Activated naive CD4-positive, alpha-beta T cell treated with anti-CD3 and anti-CD28 coated beads, Interleukin-2, amount 50 U/mL, for 24 hours (primary cell): ENCODE results near the gene BIN2.
"Not testable (repeated sequence)": the region's sequence is repeated elsewhere in the genome, so short reads cannot be mapped to it uniquely, and the experiment has no call there.

ENCODE experiments used
- H3K27ac Mint-ChIP-seq: one replicate; pipeline ENCODE4 v1.8.0; 2021; ENCODE audit warnings: mild to moderate bottlenecking, mixed read lengths
- H3K27me3 Mint-ChIP-seq: one replicate; pipeline ENCODE4 v1.8.0; 2021; ENCODE audit warnings: mixed read lengths
- H3K36me3 Mint-ChIP-seq: one replicate; pipeline ENCODE4 v1.8.0; 2021; ENCODE audit warnings: mixed read lengths
- H3K4me1 Mint-ChIP-seq: one replicate; pipeline ENCODE4 v1.8.0; 2021; ENCODE audit warnings: mixed read lengths
- H3K4me3 Mint-ChIP-seq: one replicate; pipeline ENCODE4 v1.8.0; 2021; ENCODE audit warnings: mild to moderate bottlenecking, mixed read lengths
- H3K9me3 Mint-ChIP-seq: one replicate; pipeline ENCODE4 v1.8.0; 2021; ENCODE audit warnings: mixed read lengths

The BIN2 gene

DNA sequence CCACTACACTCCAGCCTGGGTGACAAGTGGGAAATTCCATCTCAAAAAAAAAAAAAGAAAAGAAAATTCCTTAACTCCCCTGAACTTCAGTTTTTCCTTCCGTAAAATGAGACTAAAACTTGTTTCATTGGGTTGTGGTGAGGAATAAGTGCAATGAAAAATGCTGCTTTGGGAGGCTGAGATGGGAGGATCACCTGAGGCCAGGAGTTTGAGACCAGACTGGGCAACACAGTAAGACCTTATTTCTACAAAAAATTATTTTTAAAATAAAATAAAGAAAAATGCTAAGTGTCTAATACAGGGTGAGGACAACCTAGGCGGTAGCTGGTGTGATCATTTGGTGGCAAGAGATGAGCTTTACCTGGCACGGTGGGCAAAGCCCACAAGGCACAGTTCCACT is 60.6 kb downstream of the BIN2 start:
- Mint-ChIP-seq H3K27me3 (no peaks in the 10 kb centered on the region), H3K4me3 (no peak overlapping the region), H3K27ac (no peak overlapping the region), H3K36me3 (peaks cover 4% of the 10 kb centered on the region), H3K4me1 (peaks cover 19% of the 10 kb centered on the region), H3K9me3 (no peaks in the 10 kb centered on the region)

DNA sequence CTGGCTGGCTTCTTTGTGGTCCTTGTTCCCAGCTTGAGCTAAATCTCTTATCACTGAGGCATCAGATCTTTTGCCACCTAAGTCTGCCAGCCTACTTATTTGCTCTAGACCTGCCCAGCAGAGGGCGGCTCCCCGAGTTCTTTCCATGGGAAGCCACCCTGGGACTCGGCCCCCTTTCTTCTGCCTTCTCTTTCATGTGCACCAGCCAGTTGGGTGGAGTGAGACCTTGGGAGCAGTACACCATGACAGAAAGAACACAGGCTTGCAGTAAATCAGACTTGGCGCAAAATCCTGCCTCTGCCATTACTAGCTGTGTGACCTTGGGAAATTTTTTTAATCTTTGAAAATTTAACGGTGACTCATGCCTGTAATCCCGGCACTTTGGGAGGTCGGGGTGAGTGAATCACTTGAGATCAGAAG is 61.2 kb downstream of the BIN2 start:
- Mint-ChIP-seq H3K27me3 (no peaks in the 10 kb centered on the region), H3K27ac (no peak overlapping the region), H3K36me3 (peaks cover 4% of the 10 kb centered on the region), H3K4me1 (peaks cover 19% of the 10 kb centered on the region), H3K9me3 (no peaks in the 10 kb centered on the region), H3K4me3 (no peak overlapping the region)

DNA sequence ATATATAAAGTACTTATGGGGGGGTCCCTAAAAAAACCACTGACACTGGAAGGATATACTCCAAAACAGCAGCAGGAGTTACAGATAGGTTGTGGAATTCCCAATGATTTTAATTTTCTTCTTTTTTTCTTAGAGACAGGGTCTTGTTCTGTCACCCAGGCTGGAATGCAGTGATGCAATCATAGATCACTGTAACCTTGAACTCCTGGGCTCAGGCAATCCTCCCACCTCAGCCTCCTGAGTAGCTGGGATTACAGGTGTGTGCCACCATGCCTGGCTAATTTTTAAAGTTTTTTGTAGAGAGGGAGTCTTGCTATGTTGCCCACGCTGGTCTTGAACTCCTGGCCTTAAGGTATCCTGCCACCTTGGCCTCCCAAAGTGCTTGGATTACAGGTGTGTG is 64.4 kb downstream of the BIN2 start:
- H3K36me3 Mint-ChIP-seq, H3K4me3 Mint-ChIP-seq, H3K27me3 Mint-ChIP-seq, H3K9me3 Mint-ChIP-seq, H3K27ac Mint-ChIP-seq: not testable (repeated sequence)
- H3K4me1 Mint-ChIP-seq: peaks cover 13% of the 10 kb centered on the region

DNA sequence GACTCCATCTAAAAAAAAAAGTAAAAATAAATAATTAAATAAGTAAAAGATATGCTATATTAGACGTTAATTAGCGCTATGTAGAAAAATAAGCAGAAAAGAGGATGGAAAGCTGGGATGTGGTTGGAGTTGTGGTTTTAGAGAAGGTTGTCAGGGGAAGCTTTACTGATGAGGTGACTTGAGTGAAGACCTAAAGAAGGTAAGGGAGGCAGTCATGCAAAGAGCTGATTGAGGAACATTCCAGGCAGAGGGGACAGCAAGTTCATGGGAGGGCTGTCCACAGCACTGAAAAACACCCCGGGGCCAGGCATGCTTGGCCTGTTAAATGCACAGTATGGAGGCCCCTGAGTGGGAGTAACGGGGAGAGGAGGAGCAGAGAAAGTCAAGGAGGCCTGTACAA is 69.4 kb downstream of the BIN2 start:
- H3K36me3 Mint-ChIP-seq: peaks cover 2% of the 10 kb centered on the region
- no peaks in the 10 kb centered on the region for H3K27me3 Mint-ChIP-seq
- H3K9me3 Mint-ChIP-seq: no peaks in the 10 kb centered on the region
- H3K27ac Mint-ChIP-seq: no peak overlapping the region
- peaks cover 10% of the 10 kb centered on the region for H3K4me1 Mint-ChIP-seq
- H3K4me3 Mint-ChIP-seq: no peak overlapping the region

DNA sequence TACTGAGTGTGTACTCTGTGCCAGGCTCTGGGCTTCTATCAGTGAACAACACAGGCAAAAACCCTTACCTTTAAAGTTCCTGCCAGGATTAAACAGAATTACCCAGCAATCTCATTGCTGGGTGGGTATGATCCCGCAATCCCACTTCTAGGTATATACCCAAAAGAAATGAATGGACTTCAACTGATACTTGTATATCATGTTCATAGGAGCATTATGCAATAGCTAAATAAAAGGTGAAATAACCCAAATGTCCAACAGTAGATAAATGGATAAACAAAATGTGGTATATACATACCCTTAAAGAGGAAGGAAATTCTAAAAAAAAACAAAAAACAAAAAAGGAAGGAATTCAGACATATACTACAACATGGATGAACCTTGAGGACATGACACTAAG is 70.7 kb downstream of the BIN2 start:
- H3K27me3 Mint-ChIP-seq: no peaks in the 10 kb centered on the region
- no peak overlapping the region for H3K4me3 Mint-ChIP-seq
- no peaks in the 10 kb centered on the region for H3K9me3 Mint-ChIP-seq
- peaks cover 3% of the 10 kb centered on the region for H3K36me3 Mint-ChIP-seq
- H3K27ac Mint-ChIP-seq: no peak overlapping the region
- H3K4me1 Mint-ChIP-seq: peaks cover 13% of the 10 kb centered on the region

DNA sequence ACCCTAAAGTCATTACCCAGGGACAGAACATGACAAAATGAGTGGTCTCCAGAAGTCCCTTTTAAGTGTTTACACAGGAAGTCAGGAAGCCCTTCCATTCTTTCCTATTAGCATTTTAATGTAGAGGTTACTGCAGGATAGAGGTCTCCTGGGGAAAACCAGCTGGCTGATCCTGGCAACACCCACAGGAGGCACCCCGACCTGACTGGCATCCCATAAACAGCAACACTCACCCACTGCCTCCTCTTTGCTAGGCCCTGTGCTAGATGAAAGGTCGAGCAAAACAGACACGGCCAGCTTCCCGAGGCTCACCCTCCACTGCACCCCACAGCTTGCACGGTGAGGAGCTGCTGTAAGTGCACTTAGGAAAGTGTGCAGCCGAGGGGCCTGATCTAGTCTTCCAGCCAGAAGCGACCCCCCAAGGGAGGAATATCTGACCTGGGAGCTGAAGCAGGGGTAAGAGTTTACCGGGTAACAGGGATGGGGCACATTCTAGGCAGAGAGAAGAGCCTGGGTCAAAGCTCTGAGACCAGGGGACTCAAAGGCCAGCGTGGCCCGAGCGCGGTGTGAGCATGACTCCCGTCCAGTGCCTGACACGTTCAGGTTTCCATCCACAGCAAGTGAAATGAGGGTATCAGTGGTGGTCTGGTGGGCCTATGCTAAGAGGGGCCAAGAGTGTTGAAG is 76.3 kb downstream of the BIN2 start:
- no peaks in the 10 kb centered on the region for H3K9me3 Mint-ChIP-seq
- H3K27ac Mint-ChIP-seq: peak overlapping the region; percentile 35
- H3K4me3 Mint-ChIP-seq: peak overlapping the region; percentile 36
- H3K4me1 Mint-ChIP-seq: peaks cover 58% of the 10 kb centered on the region
- H3K27me3 Mint-ChIP-seq: no peaks in the 10 kb centered on the region
- peaks cover 15% of the 10 kb centered on the region for H3K36me3 Mint-ChIP-seq

DNA sequence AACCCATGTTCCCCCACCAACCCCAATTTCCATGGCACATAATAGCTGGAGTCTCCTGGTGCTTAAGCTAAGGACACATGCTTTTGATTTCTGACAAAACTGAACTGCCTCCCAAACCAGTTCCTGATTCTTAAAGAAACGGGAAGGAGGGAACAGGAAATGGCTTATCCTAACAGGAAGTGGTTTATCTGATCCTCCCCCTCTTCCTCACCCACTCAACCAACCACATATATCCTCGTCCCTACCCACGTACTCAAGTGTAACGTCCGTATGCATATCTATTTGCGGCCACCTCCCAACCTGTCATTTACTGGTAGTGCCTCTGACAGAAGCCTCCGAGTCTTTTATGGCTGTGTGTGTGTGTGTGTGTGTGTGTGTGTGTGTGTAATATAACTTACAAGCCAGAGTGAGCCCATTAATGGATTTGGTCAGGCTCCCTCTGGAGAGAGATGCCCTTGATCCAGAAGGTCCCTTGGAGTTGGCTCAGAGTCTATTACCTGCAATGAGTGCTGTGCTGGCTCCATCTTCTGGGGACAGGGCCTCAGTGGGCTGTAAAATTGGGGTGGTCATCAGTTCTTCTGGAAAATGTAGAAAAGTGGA is 77.6 kb downstream of the BIN2 start:
- peak overlapping the region; percentile 24 for H3K4me3 Mint-ChIP-seq
- no peaks in the 10 kb centered on the region for H3K9me3 Mint-ChIP-seq
- peaks cover 70% of the 10 kb centered on the region for H3K4me1 Mint-ChIP-seq
- no peaks in the 10 kb centered on the region for H3K27me3 Mint-ChIP-seq
- peak overlapping the region; percentile 87 for H3K27ac Mint-ChIP-seq
- H3K36me3 Mint-ChIP-seq: peaks cover 16% of the 10 kb centered on the region

DNA sequence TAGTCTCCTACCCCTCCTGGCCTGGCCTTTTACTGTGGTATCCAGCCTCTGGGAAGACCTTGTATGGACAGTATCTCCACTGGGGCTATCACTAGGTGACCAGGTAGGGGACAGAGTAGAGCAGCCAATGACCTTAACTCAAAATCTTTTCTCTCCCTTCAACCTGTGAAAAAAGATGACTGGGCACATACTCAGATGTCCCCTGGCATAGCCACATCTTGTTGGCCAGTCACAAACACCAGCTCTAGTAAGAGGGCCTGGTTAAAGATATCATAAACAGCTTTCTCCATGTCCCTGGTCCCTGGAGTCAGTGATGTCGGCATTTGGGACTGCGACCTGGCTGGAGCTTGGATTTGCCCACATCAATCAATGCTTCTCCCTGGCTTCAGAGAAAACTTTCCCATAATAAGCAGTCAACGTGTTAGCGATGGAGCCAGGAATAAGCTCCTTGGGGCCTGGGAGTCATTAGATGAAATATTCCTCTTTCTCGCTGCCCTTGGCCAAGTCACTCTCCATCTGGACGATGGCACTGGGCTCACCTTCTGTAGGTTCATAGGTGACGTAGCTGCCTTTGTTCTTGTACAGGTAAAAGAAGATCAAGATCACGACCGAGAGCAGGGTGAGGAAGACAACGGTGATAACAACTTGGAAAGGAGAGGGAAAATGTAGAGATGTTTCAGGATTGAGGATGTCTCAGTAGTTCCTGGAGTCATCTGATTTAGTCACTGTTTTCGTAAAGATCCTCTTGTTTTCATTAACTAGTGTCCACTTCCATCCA is 78.3 kb downstream of the BIN2 start:
- Mint-ChIP-seq H3K27ac (peak overlapping the region; percentile 87), H3K4me1 (peaks cover 74% of the 10 kb centered on the region), H3K9me3 (no peaks in the 10 kb centered on the region), H3K4me3 (peak overlapping the region; percentile 24), H3K27me3 (no peaks in the 10 kb centered on the region), H3K36me3 (peaks cover 16% of the 10 kb centered on the region)

DNA sequence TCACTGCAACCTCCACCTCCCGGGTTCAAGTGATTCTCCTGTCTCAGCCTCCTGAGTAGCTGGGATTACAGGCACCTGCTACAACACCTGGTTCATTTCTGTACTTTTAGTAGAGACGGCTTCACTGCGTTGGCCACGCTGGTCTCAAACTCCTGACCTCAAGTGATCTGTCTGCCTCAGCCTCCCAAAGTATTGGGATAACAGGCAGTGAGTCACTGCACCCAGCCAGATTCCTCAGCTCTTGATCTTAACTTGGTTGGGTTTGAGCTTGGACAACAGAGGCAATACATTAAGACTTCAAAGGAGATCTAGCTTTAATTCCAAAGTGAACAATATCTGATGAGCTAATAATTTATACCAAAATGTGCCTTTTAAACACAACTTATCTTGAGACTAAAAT is 79.7 kb downstream of the BIN2 start:
- Mint-ChIP-seq H3K27me3 (no peaks in the 10 kb centered on the region), H3K4me1 (peaks cover 81% of the 10 kb centered on the region), H3K4me3 (no peak overlapping the region), H3K27ac (no peak overlapping the region), H3K9me3 (no peaks in the 10 kb centered on the region), H3K36me3 (peaks cover 17% of the 10 kb centered on the region)

DNA sequence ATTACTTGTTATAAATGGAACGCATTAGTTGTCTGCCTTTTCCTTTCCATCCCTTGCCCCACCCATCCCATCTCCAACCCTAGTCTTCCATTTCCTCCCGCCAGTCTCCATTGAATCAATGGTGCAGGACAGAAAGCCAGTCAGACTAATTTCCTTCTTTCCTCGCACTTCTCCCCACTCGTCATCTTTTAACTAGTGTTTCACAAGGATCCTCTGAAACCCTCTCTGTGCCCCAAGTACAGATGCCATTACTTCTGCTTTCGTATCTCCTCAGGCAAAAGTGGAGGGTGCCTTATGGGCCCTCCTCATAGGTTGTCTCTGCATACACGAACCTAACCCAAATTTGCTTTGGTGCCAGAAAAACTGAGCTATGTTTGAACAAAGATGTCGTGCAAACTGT is 81.1 kb downstream of the BIN2 start:
- H3K9me3 Mint-ChIP-seq: no peaks in the 10 kb centered on the region
- peaks cover 16% of the 10 kb centered on the region for H3K36me3 Mint-ChIP-seq
- H3K4me3 Mint-ChIP-seq: peak overlapping the region; percentile 60
- H3K27me3 Mint-ChIP-seq: no peaks in the 10 kb centered on the region
- peak overlapping the region; percentile 79 for H3K27ac Mint-ChIP-seq
- H3K4me1 Mint-ChIP-seq: peaks cover 77% of the 10 kb centered on the region

DNA sequence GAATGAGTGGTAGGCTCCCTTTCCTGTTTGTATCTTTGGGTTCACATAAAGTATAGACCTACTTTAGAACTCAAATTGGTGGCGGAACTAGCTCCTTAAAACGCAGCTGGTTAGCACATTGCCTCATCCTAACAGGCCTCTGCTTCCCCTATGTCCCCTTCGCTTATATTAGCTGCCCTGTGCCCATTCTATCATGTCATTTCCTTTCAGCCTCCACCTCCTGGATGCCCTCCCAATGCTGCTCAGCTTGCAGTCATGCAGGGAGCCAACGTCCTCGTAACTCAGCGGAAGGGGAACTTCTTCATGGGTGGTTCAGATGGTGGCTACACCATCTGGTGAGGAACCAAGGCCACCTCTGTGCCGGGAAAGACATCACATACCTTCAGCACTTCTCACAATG is 81.9 kb downstream of the BIN2 start:
- Mint-ChIP-seq H3K4me3 (peak overlapping the region; percentile 59), H3K36me3 (peaks cover 16% of the 10 kb centered on the region), H3K27me3 (no peaks in the 10 kb centered on the region), H3K4me1 (peaks cover 72% of the 10 kb centered on the region), H3K27ac (peak overlapping the region; percentile 75), H3K9me3 (no peaks in the 10 kb centered on the region)

DNA sequence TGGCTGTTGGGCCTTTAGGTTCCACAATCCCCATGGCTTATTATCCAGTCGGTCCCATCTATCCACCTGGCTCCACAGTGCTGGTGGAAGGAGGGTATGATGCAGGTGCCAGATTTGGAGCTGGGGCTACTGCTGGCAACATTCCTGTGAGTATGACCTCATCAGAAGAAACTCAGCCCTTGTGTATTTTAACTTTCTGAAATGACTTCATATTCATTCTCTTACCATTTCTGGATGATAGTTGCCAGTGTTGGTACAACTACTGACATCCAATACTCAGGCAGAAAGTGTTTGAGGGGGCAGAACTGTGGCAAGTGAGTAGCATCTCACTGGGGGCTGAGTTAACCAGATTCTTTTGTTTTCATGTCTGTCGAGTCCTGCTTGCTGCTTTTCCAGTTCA is 83.0 kb downstream of the BIN2 start:
- peak overlapping the region; percentile 62 for H3K27ac Mint-ChIP-seq
- no peaks in the 10 kb centered on the region for H3K27me3 Mint-ChIP-seq
- peaks cover 14% of the 10 kb centered on the region for H3K36me3 Mint-ChIP-seq
- peaks cover 60% of the 10 kb centered on the region for H3K4me1 Mint-ChIP-seq
- H3K9me3 Mint-ChIP-seq: no peaks in the 10 kb centered on the region
- peak overlapping the region; percentile 96 for H3K4me3 Mint-ChIP-seq

DNA sequence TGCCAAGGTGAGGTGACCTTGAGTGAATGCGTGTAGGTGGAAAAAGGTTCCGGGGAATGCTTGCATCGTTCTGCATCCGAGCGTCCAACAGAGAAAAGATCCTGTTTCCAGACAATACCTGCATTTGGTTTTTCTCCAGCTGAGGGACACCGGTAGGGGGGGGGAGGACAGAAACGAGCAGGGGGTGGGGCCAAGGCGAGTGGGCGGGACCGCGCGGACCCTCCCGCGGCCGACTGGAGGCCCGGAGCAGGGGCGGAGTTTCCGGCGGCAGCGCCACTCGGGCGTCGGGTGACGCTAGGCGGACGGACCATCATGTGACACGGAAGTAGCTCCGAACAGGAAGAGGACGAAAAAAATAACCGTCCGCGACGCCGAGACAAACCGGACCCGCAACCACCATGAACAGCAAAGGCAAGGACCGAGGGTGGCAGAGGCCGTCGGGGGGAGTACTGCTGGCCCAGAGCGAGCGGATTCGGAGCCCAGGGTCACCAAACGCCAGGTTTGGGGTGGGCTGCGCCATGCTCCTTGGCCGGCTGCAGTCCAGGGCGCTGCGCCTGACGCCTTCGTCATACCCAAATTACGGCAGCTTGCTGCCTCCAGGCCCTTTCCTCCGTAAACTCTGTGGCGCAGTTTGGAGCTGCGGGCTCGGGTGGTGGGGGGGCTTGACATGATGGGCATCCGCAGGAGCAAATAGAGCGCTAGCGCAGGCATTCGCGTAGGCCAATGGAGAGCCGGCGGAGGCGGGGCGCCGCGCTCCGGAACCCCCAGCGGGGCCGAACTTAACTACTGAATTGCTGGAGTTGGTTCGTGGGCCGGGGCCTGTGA is 85.3 kb downstream of the BIN2 start, which contains the start of gene DAZAP2:
TSS of gene DAZAP2 (plus strand) at position 317 of the 825 bp plus-strand sequence. CDS start at position 399, 82 bp downstream.
- Mint-ChIP-seq H3K27me3 (no peaks in the 10 kb centered on the region), H3K27ac (peak within 1 kb of the TSS; percentile 98), H3K9me3 (no peaks in the 10 kb centered on the region), H3K4me1 (peaks cover 44% of the 10 kb centered on the region), H3K4me3 (peak within 1 kb of the TSS; percentile 96), H3K36me3 (peaks cover 7% of the 10 kb centered on the region)

DNA sequence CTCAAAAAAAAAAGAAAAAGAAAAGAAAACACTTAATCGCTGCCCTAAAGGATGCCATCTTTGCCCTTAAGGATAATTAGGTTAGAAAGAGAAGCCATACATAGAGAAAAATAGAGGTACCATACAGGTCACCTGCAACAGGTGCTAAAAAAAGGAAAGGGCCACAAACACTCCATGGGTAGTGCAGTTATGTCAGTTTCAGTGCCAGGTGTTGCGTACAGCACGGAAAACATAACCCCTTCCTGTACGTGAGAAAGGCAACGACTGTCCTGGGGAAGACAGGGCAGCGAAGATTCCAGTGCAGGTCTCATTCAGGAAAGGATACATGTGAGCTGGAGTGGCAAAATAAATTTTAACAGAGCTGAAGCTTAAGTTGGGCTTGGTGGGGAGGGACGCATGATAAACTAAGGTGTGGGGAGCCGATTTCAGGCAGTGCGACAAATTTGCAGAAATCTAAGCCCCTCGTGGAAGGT is 85.9 kb downstream of the BIN2 start:
- H3K9me3 Mint-ChIP-seq: no peaks in the 10 kb centered on the region
- peak overlapping the region; percentile 96 for H3K4me3 Mint-ChIP-seq
- H3K36me3 Mint-ChIP-seq: peaks cover 6% of the 10 kb centered on the region
- peak overlapping the region; percentile 98 for H3K27ac Mint-ChIP-seq
- H3K4me1 Mint-ChIP-seq: peaks cover 42% of the 10 kb centered on the region
- H3K27me3 Mint-ChIP-seq: no peaks in the 10 kb centered on the region

DNA sequence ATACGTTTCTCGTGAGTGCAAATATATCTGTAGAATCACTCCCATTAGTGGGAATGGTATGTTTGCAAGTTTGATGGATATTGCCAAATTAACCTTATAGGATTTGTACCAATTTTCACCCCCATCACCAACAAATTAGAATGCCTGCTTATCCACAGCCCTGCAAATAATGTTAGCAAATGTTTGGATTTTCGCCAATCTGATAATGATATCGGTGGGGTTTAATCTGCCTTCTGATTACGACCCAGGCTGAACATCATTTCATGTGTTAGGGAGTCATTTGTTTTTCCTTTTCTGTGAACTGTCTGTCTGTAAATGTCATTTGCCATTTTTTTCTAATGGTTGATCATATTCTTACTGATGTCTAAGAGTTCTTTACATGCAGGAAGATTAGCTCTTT is 89.4 kb downstream of the BIN2 start:
- Mint-ChIP-seq H3K36me3 (no peaks in the 10 kb centered on the region), H3K27ac (no peak overlapping the region), H3K4me3 (no peak overlapping the region), H3K27me3 (no peaks in the 10 kb centered on the region), H3K9me3 (no peaks in the 10 kb centered on the region), H3K4me1 (peaks cover 10% of the 10 kb centered on the region)
